ENCODE measurements around the gene PDE11A.
"Not testable (repeated sequence)": the region's sequence is repeated elsewhere in the genome, so short reads cannot be mapped to it uniquely, and the experiment has no call there.

PDE11A gene

DNA sequence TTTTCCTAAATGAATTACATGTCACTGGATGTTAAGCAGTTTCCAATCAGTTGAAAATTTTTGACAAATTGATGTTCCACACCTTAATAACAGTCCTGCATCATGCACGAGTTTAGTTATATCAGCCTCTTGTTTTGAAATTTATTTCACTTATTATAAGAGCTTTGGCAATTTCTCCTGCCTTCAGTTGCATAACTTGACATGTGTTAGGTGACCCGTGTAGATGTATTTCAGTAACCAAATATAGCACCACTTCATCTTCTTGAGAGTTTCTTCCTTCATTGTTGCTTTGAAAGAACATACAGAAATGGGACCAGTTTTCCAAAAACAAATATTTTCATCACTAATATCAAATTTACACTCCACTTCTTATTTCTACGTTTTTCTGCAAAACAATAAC, 202.7 kb downstream of the PDE11A start:
- no peak for FAIRE-seq
- no peak for TF ChIP-seq POLR2AphosphoS5 (IDR thresholded peaks at IDR 0.05; ENCODE audit: low read depth, low read length)
- no peak for DNase-seq (ENCODE audit: insufficient read length)

- TF ChIP-seq POLR2AphosphoS5 (IDR thresholded peaks at IDR 0.05; ENCODE audit: low read depth, low read length) (no peak), TAF1 (IDR thresholded peaks at IDR 0.05; ENCODE audit: borderline replicate concordance, low read depth, low read length) (no peak), POLR2A (IDR thresholded peaks at IDR 0.05; ENCODE audit: low read depth, low read length) (no peak)
- no peak for FAIRE-seq
- DNase-seq (ENCODE audit: insufficient read length) = no peak
Observed at GRCh38 chr2:177869209-177869608, 203.4 kb downstream of the PDE11A start.

GRCh38 chr2:177868806-177869205, 203.8 kb downstream of the PDE11A start:
- TF ChIP-seq TAF1 (IDR thresholded peaks at IDR 0.05; ENCODE audit: borderline replicate concordance, low read depth, low read length) (no peak), POLR2A (IDR thresholded peaks at IDR 0.05; ENCODE audit: low read depth, low read length) (no peak), POLR2AphosphoS5 (IDR thresholded peaks at IDR 0.05; ENCODE audit: low read depth, low read length) (no peak)
- no peak for FAIRE-seq
- no peak for DNase-seq (ENCODE audit: insufficient read length)

GRCh38 chr2:177857538-177857937, 215.0 kb downstream of the PDE11A start:
- no peak for TF ChIP-seq POLR2AphosphoS5 (IDR thresholded peaks at IDR 0.05; ENCODE audit: low read depth, low read length)
- FAIRE-seq = no peak
- DNase-seq (ENCODE audit: insufficient read length) = no peak

- FAIRE-seq = no peak
- TF ChIP-seq POLR2AphosphoS5 (IDR thresholded peaks at IDR 0.05; ENCODE audit: low read depth, low read length) = no peak
- no peak for TF ChIP-seq POLR2A (IDR thresholded peaks at IDR 0.05; ENCODE audit: low read depth, low read length)
- no peak for TF ChIP-seq TAF1 (IDR thresholded peaks at IDR 0.05; ENCODE audit: borderline replicate concordance, low read depth, low read length)
- no peak for DNase-seq (ENCODE audit: insufficient read length)
Observed at GRCh38 chr2:177852389-177852788, 220.2 kb downstream of the PDE11A start.

- no peak for TF ChIP-seq POLR2AphosphoS5 (IDR thresholded peaks at IDR 0.05; ENCODE audit: low read depth, low read length)
- FAIRE-seq = no peak
- no peak for DNase-seq (ENCODE audit: insufficient read length)
Observed at GRCh38 chr2:177843188-177843587, 229.4 kb downstream of the PDE11A start.

GRCh38 chr2:177842243-177842642, 230.3 kb downstream of the PDE11A start:
- no peak for FAIRE-seq

GRCh38 chr2:177835418-177836204, 237.0 kb downstream of the PDE11A start:
- not testable (repeated sequence) for FAIRE-seq; DNase-seq (ENCODE audit: insufficient read length)

More at GRCh38 chr2:177842243-177842642, 230.3 kb downstream of the PDE11A start:
- no peak for TF ChIP-seq TAF1 (IDR thresholded peaks at IDR 0.05; ENCODE audit: borderline replicate concordance, low read depth, low read length)
- TF ChIP-seq POLR2AphosphoS5 (IDR thresholded peaks at IDR 0.05; ENCODE audit: low read depth, low read length) = no peak
- TF ChIP-seq POLR2A (IDR thresholded peaks at IDR 0.05; ENCODE audit: low read depth, low read length) = no peak
- no peak for DNase-seq (ENCODE audit: insufficient read length)

DNA sequence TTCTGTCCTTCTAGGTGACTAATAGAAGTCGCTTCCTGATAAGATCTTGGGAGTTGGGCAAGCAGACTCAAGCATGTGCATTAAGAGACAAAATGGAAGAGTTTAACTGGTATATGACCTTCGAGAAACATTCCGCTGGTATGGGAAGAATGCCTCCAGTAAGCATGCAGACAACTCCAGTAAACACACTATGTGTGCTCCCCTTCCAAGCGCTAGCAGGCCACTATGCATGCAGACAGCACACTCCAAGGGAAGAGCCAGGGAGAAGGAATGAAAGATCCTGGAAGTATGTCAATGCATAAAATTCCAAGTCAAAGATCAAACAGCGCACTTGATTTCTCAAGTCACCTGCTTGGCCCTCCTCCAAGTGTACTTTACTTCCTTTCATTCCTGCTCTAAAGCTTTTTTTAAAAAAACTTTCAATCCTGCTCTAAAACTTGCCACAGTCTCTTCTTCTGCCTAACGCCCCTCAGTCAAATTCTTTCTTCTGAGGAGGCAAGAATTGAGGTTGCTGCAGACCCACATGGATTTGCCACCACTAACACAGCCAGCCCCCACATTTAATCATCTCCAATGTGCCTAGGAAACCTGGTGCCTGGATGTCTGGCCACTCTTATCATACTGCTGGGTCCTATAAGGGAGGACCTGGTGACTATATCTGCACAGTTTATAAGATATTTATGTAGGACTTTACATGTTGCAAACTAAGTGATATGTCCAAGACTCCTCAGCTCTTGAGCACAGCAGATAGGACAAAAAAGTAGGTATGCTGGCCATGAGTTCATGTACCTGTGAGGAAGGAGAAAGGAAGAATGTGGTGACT, 239.8 kb downstream of the PDE11A start:
- DNase-seq (ENCODE audit: insufficient read length) = no peak
- FAIRE-seq = no peak
- TF ChIP-seq POLR2AphosphoS5 (IDR thresholded peaks at IDR 0.05; ENCODE audit: low read depth, low read length) (no peak), TAF1 (IDR thresholded peaks at IDR 0.05; ENCODE audit: borderline replicate concordance, low read depth, low read length) (no peak), POLR2A (IDR thresholded peaks at IDR 0.05; ENCODE audit: low read depth, low read length) (no peak)

DNA sequence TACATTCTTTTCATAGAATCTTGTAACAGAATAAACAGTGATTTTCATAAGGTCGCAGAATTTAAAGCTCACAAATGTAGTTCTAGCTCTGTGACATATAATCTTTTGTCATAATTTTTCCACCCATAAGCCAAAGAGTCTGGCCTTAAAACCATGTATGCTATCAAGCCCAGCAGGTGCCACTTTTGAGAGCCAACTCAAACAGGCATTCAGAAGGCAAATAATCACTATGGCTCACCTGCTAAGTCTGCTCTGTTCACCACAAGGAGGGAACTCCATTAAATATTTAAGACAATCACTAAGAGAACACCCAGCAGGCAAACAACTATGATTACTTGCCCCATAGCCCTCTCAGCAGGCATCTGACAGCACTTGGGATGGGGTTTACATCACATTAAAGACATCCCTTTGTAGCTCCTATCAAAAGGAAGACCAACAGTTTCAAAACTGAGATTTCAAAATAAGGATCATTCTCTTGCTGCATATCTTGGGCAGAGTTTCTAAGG, 241.6 kb downstream of the PDE11A start:
- FAIRE-seq (no peak), DNase-seq (ENCODE audit: insufficient read length) (no peak)
- TF ChIP-seq POLR2AphosphoS5 (IDR thresholded peaks at IDR 0.05; ENCODE audit: low read depth, low read length) (no peak), POLR2A (IDR thresholded peaks at IDR 0.05; ENCODE audit: low read depth, low read length) (no peak), TAF1 (IDR thresholded peaks at IDR 0.05; ENCODE audit: borderline replicate concordance, low read depth, low read length) (no peak)

- FAIRE-seq = no peak
- no peak for TF ChIP-seq POLR2AphosphoS5 (IDR thresholded peaks at IDR 0.05; ENCODE audit: low read depth, low read length)
- no peak for DNase-seq (ENCODE audit: insufficient read length)
Observed at GRCh38 chr2:177828557-177828956, 244.0 kb downstream of the PDE11A start.

DNA sequence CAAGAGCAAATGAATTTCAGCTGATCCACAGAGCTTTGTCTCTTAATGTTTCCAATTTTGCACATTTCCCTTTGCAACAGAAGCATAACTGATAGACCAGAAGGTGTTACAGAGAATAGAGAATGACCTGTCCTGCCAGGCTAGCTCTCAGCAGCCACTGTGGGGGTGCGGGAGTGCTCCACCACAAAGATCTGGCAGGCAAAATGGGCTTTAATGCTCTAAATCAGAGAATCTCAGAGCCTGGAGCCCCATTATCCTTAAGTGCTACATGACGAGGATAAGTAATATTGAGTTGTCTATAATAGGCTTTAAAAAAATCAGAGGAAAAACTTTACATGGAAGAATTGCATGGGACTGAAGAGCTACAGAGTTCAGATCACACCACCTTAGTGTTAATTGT, 245.7 kb downstream of the PDE11A start:
- DNase-seq (ENCODE audit: insufficient read length) (no peak), FAIRE-seq (no peak)
- no peak for TF ChIP-seq POLR2AphosphoS5 (IDR thresholded peaks at IDR 0.05; ENCODE audit: low read depth, low read length)
- TF ChIP-seq TAF1 (IDR thresholded peaks at IDR 0.05; ENCODE audit: borderline replicate concordance, low read depth, low read length) = no peak
- TF ChIP-seq POLR2A (IDR thresholded peaks at IDR 0.05; ENCODE audit: low read depth, low read length) = no peak

All from GM12892 (cell line).